Transverse colon (tissue), 4 donors: ENCODE measurements around the gene EP400.

Experiments
- EP300 ChIP-seq: sonication (generic); formaldehyde crosslinking; IDR thresholded peaks from one replicate; pipeline ENCODE4 v1.6.1; 2017; ENCODE audit warnings: antibody characterized with exemption, low read depth
- POLR2A ChIP-seq: fragments of 450-650 bp; IDR thresholded peaks from one replicate; pipeline ENCODE4 v1.6.1; 2016; ENCODE audit warnings: antibody characterized with exemption, mild to moderate bottlenecking, moderate library complexity
- POLR2AphosphoS5 ChIP-seq, 3 donors: sonication (generic); formaldehyde crosslinking; IDR thresholded peaks; one replicate each; pipeline ENCODE4 v1.6.1; 2016; ENCODE audit warnings: antibody characterized with exemption in 3 of 3
- TF ChIP-seq, protein P1 (sequence below), 5 experiments: fragments of 200-600 bp in 3 of 5; fragments of 450-650 bp in 2 of 5; sonication (generic) in 3 of 5; IDR thresholded peaks; 1 replicate in 2 of 5; 2 replicates in 3 of 5; pipeline ENCODE4 v1.5.1; 2016 to 2017; ENCODE audit warnings: antibody characterized with exemption in 5 of 5, inconsistent platforms in 3 of 5, mild to moderate bottlenecking in 2 of 5, moderate library complexity in 1 of 5

DNA sequence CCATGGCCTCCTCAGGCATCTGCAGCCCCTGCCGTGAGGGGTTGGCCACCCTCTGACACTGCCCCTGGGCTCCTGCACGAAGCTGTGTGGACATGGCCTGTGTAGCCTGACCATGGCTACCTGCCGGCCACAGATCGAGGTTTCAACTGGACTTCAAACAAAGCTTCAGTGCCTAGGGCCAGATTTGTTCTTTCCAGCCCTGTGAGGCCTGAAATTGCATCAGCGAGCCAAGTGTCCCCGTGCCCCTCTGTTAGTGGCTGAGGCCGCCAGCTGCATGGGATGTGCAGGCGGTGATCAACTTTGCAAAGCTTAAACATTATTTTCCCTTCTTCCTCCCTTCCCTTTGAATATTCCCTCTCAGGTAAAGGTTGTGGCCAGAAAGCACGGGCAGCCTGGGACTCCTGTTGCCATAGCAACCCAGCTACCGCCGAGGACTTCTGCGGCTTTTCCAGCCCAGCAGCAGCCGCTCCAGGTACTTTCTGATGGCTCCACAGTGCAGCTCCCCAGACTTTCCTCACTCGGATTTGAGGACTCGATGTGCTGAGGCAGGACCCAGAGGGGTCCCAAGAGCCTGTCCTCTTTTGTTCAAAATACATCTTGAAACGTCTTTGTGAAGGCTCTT, 158.6 kb downstream of the EP400 start:
- TF ChIP-seq POLR2A (no peak), EP300 (no peak), POLR2AphosphoS5 (IDR thresholded peaks at IDR 0.05) (no peak)
- TF ChIP-seq, protein P1, sequence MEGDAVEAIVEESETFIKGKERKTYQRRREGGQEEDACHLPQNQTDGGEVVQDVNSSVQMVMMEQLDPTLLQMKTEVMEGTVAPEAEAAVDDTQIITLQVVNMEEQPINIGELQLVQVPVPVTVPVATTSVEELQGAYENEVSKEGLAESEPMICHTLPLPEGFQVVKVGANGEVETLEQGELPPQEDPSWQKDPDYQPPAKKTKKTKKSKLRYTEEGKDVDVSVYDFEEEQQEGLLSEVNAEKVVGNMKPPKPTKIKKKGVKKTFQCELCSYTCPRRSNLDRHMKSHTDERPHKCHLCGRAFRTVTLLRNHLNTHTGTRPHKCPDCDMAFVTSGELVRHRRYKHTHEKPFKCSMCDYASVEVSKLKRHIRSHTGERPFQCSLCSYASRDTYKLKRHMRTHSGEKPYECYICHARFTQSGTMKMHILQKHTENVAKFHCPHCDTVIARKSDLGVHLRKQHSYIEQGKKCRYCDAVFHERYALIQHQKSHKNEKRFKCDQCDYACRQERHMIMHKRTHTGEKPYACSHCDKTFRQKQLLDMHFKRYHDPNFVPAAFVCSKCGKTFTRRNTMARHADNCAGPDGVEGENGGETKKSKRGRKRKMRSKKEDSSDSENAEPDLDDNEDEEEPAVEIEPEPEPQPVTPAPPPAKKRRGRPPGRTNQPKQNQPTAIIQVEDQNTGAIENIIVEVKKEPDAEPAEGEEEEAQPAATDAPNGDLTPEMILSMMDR (IDR thresholded peaks at IDR 0.05), result no peak
